IMR-90 (cell line): ENCODE data around the gene ANKS3. TPM values are rescaled to one million over a fixed set of nuclear protein-coding genes. Genes with fewer than 3 reads are reported as not detected.

ENCODE experiments used
- ATAC-seq: fragments of 200-7000 bp; cut with Tn5 transposase; 2 replicates; pipeline ENCODE4 v1.9.1; 2020; ENCODE audit warnings: low read depth, mild to moderate bottlenecking, moderate library complexity
- BruUV-seq: library from RNA; stranded (reverse); fragments of 400-500 nt; replicated peaks from 2 replicates; lab custom pipeline; 2021; lab: Mats Ljungman, UMichigan
- CTCF ChIA-PET: fragments of 300-600 bp; formaldehyde crosslinking; extraction: SDS; loops from one replicate; lab custom pipeline; 2021; ENCODE audit warnings: antibody characterized with exemption; lab: Yijun Ruan, JAX
- POLR2A ChIA-PET: fragments of 300-600 bp; sonication (Branson Sonifier 250); formaldehyde crosslinking; loops from one replicate; lab custom pipeline; 2022; ENCODE audit warnings: antibody characterized with exemption; ENCODE audit not compliant: unreplicated experiment; lab: Charles Lee
- DNase-seq: peaks from one replicate; pipeline ENCODE4 v3.0.0; 2013
- H2AFZ ChIP-seq: replicated peaks from 2 replicates; pipeline ENCODE3; 2013; ENCODE audit warnings: low read length, mild to moderate bottlenecking; ENCODE audit not compliant: poor library complexity
- H2AK5ac ChIP-seq: 2 replicates; pipeline ENCODE4 v1.6.1; 2013; ENCODE audit warnings: low read depth, low read length, inconsistent platforms
- H2AK9ac ChIP-seq: replicated peaks from 2 replicates; pipeline ENCODE3; 2013; ENCODE audit warnings: mild to moderate bottlenecking, low read depth, low read length, moderate library complexity; ENCODE audit not compliant: poor library complexity
- H2BK120ac ChIP-seq: 2 replicates; pipeline ENCODE4 v1.6.1; 2013; ENCODE audit warnings: low read depth, low read length, inconsistent platforms
- H2BK15ac ChIP-seq: 3 replicates; pipeline ENCODE4 v1.6.1; 2013; ENCODE audit warnings: low read depth, low read length, inconsistent platforms
- H2BK20ac ChIP-seq: 2 replicates; pipeline ENCODE4 v1.6.1; 2013; ENCODE audit warnings: low read depth, mild to moderate bottlenecking, inconsistent platforms, low read length, moderate library complexity
- H2BK5ac ChIP-seq: 2 replicates; pipeline ENCODE4 v1.6.1; 2013; ENCODE audit warnings: mild to moderate bottlenecking, low read depth, low read length, inconsistent platforms; ENCODE audit not compliant: poor library complexity, severe bottlenecking
- H3K14ac ChIP-seq: replicated peaks from 2 replicates; pipeline ENCODE4 v1.6.1; 2013; ENCODE audit warnings: low read depth, low read length, inconsistent platforms
- H3K18ac ChIP-seq: 2 replicates; pipeline ENCODE4 v1.6.1; 2013; ENCODE audit warnings: low read depth, low read length, control low read depth
- H3K23ac ChIP-seq: 2 replicates; pipeline ENCODE4 v1.6.1; 2013; ENCODE audit warnings: low read depth, low read length, inconsistent platforms
- H3K27ac ChIP-seq: 2 replicates; pipeline ENCODE4 v1.5.1; 2013; ENCODE audit warnings: mild to moderate bottlenecking, control low read depth, low read length; ENCODE audit not compliant: insufficient read depth
- H3K27me3 ChIP-seq: 2 replicates; pipeline ENCODE4 v1.6.1; 2013; ENCODE audit warnings: low read length; ENCODE audit not compliant: control insufficient read depth, insufficient read depth
- H3K36me3 ChIP-seq: 2 replicates; pipeline ENCODE4 v1.6.1; 2013; ENCODE audit warnings: low read length, mixed read lengths; ENCODE audit not compliant: control insufficient read depth, insufficient read depth
- H3K4ac ChIP-seq: 2 replicates; pipeline ENCODE4 v1.6.1; 2013; ENCODE audit warnings: low read depth, low read length, inconsistent platforms
- H3K4me1 ChIP-seq: 2 replicates; pipeline ENCODE4 v1.6.1; 2013; ENCODE audit warnings: low read length, mixed read lengths; ENCODE audit not compliant: control insufficient read depth, insufficient read depth
- H3K4me2 ChIP-seq: 2 replicates; pipeline ENCODE4 v1.6.1; 2013; ENCODE audit warnings: low read depth, mild to moderate bottlenecking, control low read depth, low read length, moderate library complexity
- H3K4me3 ChIP-seq: 2 replicates; pipeline ENCODE4 v1.5.1; 2013; ENCODE audit warnings: low read depth, mild to moderate bottlenecking, control low read depth, low read length, moderate library complexity; ENCODE audit not compliant: insufficient read depth
- H3K56ac ChIP-seq: 2 replicates; pipeline ENCODE4 v1.6.1; 2013; ENCODE audit warnings: low read length, inconsistent platforms; ENCODE audit not compliant: insufficient read depth; ENCODE audit errors: extremely low read depth
- H3K79me1 ChIP-seq, 2 experiments: 2 replicates each; pipeline ENCODE4 v1.6.1; 2013; ENCODE audit warnings: low read length in 2 of 2, inconsistent platforms in 1 of 2, low read depth in 1 of 2
- H3K9ac ChIP-seq: 2 replicates; pipeline ENCODE4 v1.6.1; 2013; ENCODE audit warnings: low read depth, low read length, control low read depth
- H3K9me1 ChIP-seq: 2 replicates; pipeline ENCODE4 v1.6.1; 2013; ENCODE audit warnings: low read length, inconsistent platforms; ENCODE audit not compliant: insufficient read depth
- H3K9me3 ChIP-seq: 2 replicates; pipeline ENCODE4 v1.6.1; 2013; ENCODE audit warnings: low read length; ENCODE audit not compliant: control insufficient read depth, insufficient read depth
- H4K20me1 ChIP-seq: 2 replicates; pipeline ENCODE4 v1.6.1; 2013; ENCODE audit warnings: low read length, inconsistent platforms; ENCODE audit not compliant: insufficient read depth
- H4K5ac ChIP-seq: 2 replicates; pipeline ENCODE4 v1.6.1; 2013; ENCODE audit warnings: mild to moderate bottlenecking, low read depth, low read length, control low read depth
- H4K8ac ChIP-seq, 2 experiments: 2 replicates each; pipeline ENCODE4 v1.6.1; 2013; ENCODE audit warnings: low read depth in 2 of 2, low read length in 2 of 2, control low read depth in 1 of 2, inconsistent platforms in 1 of 2
- H4K91ac ChIP-seq: 2 replicates; pipeline ENCODE4 v1.6.1; 2013; ENCODE audit warnings: low read depth, low read length, inconsistent platforms; ENCODE audit not compliant: insufficient read depth
- FOS ChIP-seq: fragments of 150-350 bp; IDR thresholded peaks from 2 replicates; pipeline ENCODE4 v1.6.1; 2016; ENCODE audit warnings: low read depth, low read length
- MAZ ChIP-seq: IDR thresholded peaks from 2 replicates; pipeline ENCODE4 v1.6.1; 2012; ENCODE audit warnings: low read depth, mild to moderate bottlenecking, low read length, improper control_type of control experiment, moderate library complexity, borderline replicate concordance
- NFE2L2 ChIP-seq: fragments of 150-350 bp; IDR thresholded peaks from 2 replicates; pipeline ENCODE4 v1.6.1; 2016; ENCODE audit warnings: low read depth, mild to moderate bottlenecking, low read length
- POLR2A ChIP-seq: IDR thresholded peaks from 2 replicates; pipeline ENCODE4 v1.6.1; 2012; ENCODE audit warnings: mild to moderate bottlenecking, low read depth, low read length
- RFX5 ChIP-seq: IDR thresholded peaks from 2 replicates; pipeline ENCODE4 v1.8.0; 2012; ENCODE audit warnings: low read depth, mild to moderate bottlenecking, low read length, moderate library complexity
- USF2 ChIP-seq: fragments of 150-350 bp; IDR thresholded peaks from 2 replicates; pipeline ENCODE4 v1.6.1; 2017; ENCODE audit warnings: mild to moderate bottlenecking, antibody characterized with exemption, low read length, low read depth
- WGBS, 2 experiments: methylation state at CpG; one replicate each; pipeline versions ENCODE4 v1.1.5 to v1.1.7; 2013; ENCODE audit warnings: missing lambda C conversion rate in 2 of 2; ENCODE audit not compliant: insufficient read length in 1 of 2; ENCODE audit errors: extremely low coverage in 2 of 2; 5-methylcytosine and 5-hydroxymethylcytosine counted together
- dilution Hi-C: fragments of 300-500 bp; cut with HindIII; formaldehyde crosslinking; loops from one replicate; pipeline ENCODE4 v1.14.3; 2018; ENCODE audit warnings: low sequenced_read_pairs; ENCODE audit not compliant: unreplicated experiment
- in situ Hi-C: fragments of 300-500 bp; cut with MboI; formaldehyde crosslinking; loops from 3 replicates; pipeline ENCODE4 v1.14.3; 2019; ENCODE audit warnings: low sequenced_read_pairs, inconsistent platforms, mixed read lengths
- intact Hi-C: fragments of 100-400 bp; cut with micrococcal nuclease; formaldehyde crosslinking; loops from 2 replicates; pipeline ENCODE4 v1.10.0; 2022
- polyA plus RNA-seq, 3 experiments: library from polyadenylated mRNA; depleted of rRNA; stranded (reverse); fragments of >200 nt; gene quantifications; 2 replicates each; pipeline ENCODE4 v1.2.3, GENCODE V29; 2012; ENCODE audit warnings: low replicate concordance in 1 of 3
- total RNA-seq: library from RNA; depleted of rRNA; stranded (reverse); fragments of >200 nt; gene quantifications from 2 replicates; pipeline ENCODE4 v1.2.3, GENCODE V29; 2012

The ANKS3 gene
- total and polyA plus RNA-seq, 2 of the 4 experiments (the other 2 are of a cell fraction), result 24.4 to 25.0 TPM

DNA sequence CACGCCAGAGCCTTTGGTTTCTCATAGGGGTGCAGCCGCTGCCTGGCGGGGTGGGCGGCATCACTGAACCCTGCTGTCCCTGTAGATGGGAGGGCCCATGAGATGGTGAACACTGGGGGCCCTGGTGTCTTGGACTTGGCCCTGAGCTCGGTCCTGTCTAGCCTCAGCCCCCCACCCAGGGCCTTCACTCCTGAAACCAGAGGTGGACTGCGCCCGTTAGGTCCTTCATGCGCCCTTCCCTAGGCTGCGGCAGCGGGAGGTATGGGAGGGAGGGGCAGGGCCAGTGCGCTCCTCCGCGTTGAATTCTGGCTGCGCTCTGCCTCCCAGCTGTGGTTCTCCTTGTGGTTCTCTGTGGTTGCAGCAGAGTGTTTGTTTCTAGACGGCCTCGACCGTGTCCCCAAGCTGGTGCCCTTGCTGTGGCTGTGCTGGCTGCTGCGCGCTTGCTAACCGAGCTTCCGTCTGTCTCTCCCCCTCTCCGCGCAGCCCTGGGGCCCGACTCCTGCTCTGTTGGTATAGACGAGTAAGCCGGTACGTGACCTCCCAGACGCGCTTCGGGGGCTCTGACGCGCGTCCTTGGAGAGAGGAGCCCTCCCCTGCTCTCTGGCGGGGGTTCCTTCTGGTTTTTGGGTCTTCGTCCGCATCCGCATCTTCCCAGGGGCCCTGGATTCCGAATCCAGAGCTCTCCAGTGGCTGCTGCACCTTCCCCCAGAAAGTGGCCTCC is 48.1 kb downstream of the ANKS3 start:
- intact Hi-C loops (no loop called here), in situ Hi-C loops (no loop called here), dilution Hi-C loops (no loop called here)
- Histone ChIP-seq H3K4ac (no peak overlapping the region), H2BK15ac (no peak overlapping the region), H3K79me1 (0 out of 4 replicates have a peak, but pooled peaks cover 0 to 2% of the 10 kb centered on the region in 2 experiments), H3K27me3 (no peaks in the 10 kb centered on the region), H3K4me1 (no peaks in the 10 kb centered on the region), H4K8ac (no peak overlapping the region), H3K27ac (no peak overlapping the region), H4K91ac (no peak overlapping the region), H3K23ac (no peak overlapping the region), H2AFZ (no peak overlapping the region), H3K9me3 (no peaks in the 10 kb centered on the region), H3K14ac (no peak overlapping the region), H2AK5ac (no peak overlapping the region), H2BK5ac (no peak overlapping the region), H3K9me1 (no peaks in the 10 kb centered on the region), H3K4me2 (no peak overlapping the region), H3K18ac (no peak overlapping the region), H2BK20ac (no peak overlapping the region), H3K9ac (no peak overlapping the region), H2AK9ac (no peak overlapping the region), H3K4me3 (no peak overlapping the region), H4K20me1 (no peaks in the 10 kb centered on the region; the same call in none of the 2 replicates), H2BK120ac (no peak overlapping the region), H4K5ac (no peak overlapping the region), H3K56ac (no peak overlapping the region), H3K36me3 (peaks cover 64% of the 10 kb centered on the region)
- ChIA-PET POLR2A (no interaction called here), CTCF (no interaction called here)
- no TSS peak for BruUV-seq
- TF ChIP-seq NFE2L2, result no peak
- TF ChIP-seq POLR2A, result no peak
- no peak for TF ChIP-seq USF2
- TF ChIP-seq RFX5, result no peak
- no peak for TF ChIP-seq MAZ
- TF ChIP-seq FOS, result no peak
- ATAC-seq, result no peak
- 98% methylated on average over 28 of the region's 38 CpGs; no CpG with 5 or more reads in 1 of the 2 experiments for WGBS, 2 experiments
- DNase-seq, result no peak
